NCI-H1048 (cell line): ENCODE data around the gene PARD3B.

Experiments
- DNase-seq: peaks from one replicate; lab custom pipeline; 2025; lab: John Stamatoyannopoulos, UW

Gene PARD3B

DNA sequence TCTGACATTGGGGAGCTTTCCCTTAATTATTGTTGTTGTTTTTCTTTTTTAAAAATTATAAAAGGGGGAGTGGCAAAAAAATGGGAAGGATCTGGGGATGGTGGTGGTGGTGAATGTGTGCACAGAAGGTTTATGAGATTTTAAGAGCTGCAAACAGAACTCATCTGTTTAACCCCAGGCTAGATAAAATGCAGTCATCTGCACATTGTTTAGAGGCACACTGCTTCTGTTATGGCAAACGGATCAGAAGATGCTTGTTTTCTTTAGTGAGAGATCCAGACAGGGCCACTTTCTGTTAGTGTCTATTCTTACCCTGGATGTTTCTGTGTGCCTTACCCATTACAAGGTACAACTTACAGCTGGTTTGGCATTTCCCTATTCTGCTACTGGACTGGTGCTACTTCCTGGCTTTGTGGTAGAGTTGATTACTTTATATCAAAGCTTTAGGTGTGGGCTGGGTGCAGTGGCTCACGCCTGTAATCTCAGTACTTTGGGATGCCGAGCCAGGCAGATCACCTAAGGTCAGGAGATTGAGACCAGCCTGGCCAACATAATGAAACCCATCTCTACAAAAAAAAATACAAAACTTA lies 1068.8 kb downstream of the PARD3B start:
- no peak for DNase-seq

GRCh38 chr2:205614965-205615364 lies 1069.7 kb downstream of the PARD3B start:
- DNase-seq = no peak

DNA sequence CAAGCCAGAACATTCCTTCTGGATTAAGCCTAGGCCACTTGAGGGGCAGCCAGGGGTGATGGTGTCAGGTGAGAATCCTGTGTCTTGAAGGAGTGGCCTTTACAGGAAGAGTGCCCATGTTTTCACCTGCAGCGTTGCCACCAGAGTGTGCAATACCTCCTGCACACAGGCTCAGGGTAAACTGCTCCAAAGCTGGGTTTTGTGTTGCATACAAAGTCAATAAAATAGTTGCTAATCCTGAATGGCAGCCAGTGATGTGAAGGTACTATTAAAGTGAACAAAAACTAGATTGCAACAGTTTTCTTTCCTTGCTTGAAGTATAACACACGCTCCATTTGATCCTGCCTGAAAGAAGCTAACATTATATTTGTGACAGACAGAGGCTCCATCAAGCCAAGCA lies 1072.6 kb downstream of the PARD3B start:
- DNase-seq = no peak

- no peak for DNase-seq
Measured at GRCh38 chr2:205619600-205619999, 1074.3 kb downstream of the PARD3B start.

DNA sequence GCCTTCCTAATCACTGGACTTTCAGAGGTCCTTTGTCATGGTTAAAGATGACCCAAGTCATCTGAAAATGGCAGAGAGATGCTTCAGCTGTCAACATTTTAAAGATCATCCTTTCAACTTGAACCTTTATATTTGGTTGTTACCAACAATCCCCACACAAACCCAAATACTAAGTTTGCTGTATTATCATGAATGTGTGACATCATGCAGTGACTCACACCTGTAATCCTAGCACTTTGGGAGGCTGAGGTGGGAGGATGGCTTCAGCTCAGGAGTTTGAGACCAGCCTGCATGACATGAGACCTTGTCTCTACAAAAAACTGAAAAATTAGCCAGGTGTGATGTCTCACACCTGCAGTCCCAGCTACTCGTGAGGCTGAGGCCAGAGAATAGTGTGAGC lies 1081.8 kb downstream of the PARD3B start:
- DNase-seq = no peak

DNA sequence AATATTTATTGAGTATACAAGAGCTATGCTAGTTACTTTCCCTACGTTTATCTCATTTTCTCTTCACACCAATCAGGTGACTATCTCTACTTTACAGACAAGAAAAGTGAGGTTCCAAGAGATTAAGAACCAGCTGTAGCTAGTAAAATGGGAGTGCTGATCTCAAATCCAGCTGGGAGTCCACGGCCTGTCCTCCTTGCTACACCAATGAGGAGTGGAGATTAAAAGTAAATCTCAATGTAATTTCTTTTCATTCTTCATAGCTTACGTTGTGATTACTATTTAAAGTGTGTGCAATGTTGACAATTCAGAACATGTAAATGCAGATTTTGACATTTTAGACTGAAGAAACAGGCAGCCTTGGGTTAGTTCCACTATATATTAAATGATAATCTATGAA lies 1083.1 kb downstream of the PARD3B start:
- DNase-seq = no peak

- no peak for DNase-seq
Measured at GRCh38 chr2:205629091-205629776, 1084.0 kb downstream of the PARD3B start.

DNA sequence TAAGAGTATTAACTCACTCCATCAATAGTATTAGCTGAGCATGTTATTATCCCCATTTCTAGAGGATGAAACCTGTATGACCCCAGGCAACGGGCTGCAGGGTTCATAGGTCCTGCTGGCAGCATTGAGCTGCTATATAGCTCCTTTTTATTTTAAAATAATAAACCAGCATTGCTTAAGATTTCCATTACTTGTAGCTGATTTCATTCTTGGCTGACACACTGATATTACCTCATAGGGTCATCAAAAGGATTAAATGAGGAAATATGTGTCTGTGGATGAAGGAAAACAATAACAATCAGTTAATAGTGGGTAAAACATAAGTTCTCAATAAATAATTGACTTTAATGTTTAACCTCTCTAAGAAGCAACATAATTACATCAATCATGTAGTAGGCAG lies 1088.7 kb downstream of the PARD3B start:
- no peak for DNase-seq

- DNase-seq = no peak
Measured at GRCh38 chr2:205636549-205637319, 1091.5 kb downstream of the PARD3B start.

- DNase-seq = no peak
Measured at GRCh38 chr2:205637320-205637602, 1092.0 kb downstream of the PARD3B start.

DNA sequence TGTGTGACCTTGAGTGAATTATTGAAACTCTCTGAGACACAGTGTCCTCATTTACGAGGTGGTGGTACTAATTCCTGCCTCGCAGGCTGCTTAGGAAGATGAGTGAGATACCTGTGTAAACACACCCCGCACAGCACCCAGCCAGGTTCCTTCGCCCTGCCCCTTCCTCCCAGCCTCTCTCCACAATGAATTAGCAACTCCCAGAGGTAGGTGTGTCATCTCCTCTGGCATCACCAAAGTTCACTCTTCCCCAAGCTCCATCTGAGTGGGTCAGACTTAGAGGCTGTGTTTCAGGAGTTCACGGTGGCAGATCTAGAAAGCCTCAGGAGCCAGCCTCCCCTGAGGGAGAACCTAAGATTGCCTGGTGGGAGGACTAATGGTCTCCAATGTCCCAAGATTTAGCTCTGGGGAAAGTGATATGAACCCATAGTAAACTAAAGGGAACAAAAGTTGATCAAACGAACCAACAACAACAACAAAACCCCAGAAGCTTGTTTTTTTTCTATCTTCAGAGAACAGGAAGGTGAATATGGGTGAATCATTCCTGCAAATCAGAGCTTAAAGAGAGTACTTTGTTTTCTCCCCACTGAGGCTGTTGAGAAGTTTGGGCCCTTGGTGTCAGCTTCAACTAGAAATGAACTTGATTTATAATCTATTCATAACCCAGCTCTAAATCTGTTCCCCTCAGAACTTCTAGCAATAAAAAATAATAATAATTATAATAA lies 1092.7 kb downstream of the PARD3B start:
- no peak for DNase-seq

DNA sequence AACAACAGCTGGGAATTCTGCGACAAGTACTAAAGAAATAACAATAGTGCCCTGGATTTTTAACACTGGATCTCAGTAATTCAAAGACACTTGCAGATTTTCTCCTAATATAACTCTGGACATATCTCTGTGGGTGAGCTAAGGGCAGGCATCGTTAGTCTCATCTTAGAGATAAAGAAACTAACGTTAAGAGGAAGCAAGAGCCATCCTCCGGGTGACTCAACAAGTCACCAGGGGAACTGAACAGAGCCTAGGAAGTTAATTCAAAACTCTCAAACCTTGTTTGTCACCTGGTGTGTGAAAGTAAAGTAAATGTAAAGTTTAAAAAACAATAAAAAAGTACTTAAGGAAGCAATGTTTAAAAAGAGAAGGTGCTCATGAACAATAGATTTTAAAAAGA lies 1095.4 kb downstream of the PARD3B start:
- no peak for DNase-seq

DNA sequence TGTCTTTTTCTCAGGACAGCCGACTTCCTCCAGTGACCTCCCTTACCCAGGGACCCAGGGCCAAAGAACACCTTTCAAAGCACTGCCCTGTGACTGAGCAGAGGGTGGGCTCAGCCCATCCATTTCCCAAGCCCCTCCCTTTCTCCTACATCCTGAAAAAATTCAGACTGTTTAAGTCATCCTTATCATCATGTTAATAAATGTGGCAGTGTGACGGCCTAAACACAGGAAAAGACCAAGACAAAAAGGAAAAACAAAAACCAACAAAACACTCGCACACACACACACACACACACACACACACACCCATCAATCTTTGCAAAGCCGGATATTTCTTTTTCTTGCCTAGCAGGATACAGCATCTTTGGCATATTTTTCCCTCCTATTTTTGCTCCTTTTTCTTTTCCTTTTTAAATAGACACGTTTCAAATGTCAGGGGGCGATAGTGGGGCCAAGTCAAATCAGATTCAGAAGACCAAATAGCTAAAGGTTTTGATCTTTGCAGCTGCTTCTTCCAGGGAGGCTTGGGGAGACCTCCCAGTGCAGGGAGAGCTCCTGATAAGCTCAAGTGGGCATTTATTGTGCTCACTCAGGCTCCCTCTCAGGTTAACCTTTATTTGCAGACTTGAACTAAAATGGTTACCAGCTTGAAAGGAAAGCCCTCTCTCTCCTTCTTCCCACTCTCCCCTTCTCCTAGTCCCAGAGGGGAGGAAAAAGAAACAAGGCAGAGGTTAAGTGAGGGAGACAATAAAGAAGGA lies 1097.5 kb downstream of the PARD3B start:
- DNase-seq = no peak

DNA sequence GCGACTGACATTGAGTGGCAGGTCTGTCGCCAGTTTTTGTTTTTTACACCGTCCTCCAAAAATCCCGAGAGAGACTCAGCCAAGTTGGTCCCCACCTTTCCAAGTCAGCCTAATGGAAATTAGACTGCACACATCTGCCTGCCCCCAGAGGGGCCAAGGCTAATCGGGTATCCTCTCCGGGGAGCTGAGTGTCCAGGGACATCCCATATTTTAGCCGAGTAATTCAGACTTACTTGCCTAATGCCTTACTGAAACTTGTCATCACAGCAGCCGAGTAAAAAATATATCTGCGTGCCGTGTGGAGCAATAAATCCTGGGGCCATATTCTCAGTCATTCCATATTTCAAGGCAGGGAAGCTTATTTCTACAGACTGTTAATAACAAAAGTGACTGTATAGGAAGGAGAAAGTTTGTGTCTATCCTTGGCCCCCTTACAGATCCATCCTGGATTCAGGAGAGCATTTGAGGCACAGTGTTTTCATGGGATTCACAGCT lies 1098.2 kb downstream of the PARD3B start:
- no peak for DNase-seq

GRCh38 chr2:205644018-205644417 lies 1098.7 kb downstream of the PARD3B start:
- no peak for DNase-seq

GRCh38 chr2:205646680-205647079 lies 1101.4 kb downstream of the PARD3B start:
- no peak for DNase-seq

GRCh38 chr2:205650450-205650849 lies 1105.2 kb downstream of the PARD3B start:
- DNase-seq = no peak

GRCh38 chr2:205650931-205651330 lies 1105.7 kb downstream of the PARD3B start:
- no peak for DNase-seq

GRCh38 chr2:205651719-205652118 lies 1106.4 kb downstream of the PARD3B start:
- DNase-seq = no peak

DNA sequence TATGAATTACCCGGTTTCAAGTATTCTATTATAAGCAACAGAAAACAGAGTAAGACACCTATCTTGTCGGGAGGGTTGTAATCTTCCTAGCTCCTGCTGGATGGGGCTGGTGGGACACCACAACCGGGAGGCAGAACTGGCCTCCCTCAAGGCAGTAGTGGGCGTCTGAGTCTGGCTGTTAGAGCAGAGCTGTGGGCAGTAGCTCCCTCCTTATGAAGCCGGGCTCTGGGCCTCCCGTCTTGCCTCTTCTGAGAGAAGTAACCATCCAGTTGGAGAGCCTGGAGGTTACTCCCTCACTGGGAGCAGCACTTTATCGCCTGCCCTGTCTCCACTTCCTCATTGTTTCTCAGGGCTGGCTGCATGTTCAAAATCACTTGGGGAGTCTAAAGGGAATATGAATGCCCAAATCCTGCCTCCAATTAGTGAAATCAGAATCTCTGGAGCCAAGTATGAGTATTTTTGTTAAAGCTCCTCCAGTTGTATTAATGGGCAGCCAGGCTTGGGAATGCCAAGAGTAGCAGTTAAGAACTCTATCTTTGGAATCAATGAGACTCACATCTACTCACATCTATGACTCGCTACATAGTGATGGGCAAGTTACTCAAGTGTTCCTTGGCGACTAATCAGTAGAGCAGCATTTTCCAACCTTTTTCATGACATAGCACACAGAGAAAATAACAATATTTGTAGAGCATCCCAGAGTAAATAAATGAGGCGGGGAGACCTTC lies 1109.8 kb downstream of the PARD3B start:
- DNase-seq = no peak

- DNase-seq = no peak
Measured at GRCh38 chr2:205655779-205656456, 1110.6 kb downstream of the PARD3B start.
